Fibroblast of mammary gland (primary cell): Measurements from ENCODE around the gene BARD1.
"Not testable (repeated sequence)": the region's sequence is repeated elsewhere in the genome, so short reads cannot be mapped to it uniquely, and the experiment has no call there.

Source experiments
- DNase-seq: peaks from one replicate; pipeline ENCODE4 v3.0.0-alpha.2; 2010; ENCODE audit warnings: low read depth
- H3K4me3 ChIP-seq: 2 replicates; pipeline ENCODE4 v1.5.1; 2011; ENCODE audit warnings: low read depth, mild to moderate bottlenecking, low read length, moderate library complexity; ENCODE audit not compliant: control insufficient read depth
- CTCF ChIP-seq: conservative IDR thresholded peaks from 2 replicates; pipeline ENCODE4 v1.5.1; 2011; ENCODE audit warnings: low read depth, low read length, inconsistent platforms; ENCODE audit not compliant: control insufficient read depth, insufficient read depth

BARD1 gene

DNA sequence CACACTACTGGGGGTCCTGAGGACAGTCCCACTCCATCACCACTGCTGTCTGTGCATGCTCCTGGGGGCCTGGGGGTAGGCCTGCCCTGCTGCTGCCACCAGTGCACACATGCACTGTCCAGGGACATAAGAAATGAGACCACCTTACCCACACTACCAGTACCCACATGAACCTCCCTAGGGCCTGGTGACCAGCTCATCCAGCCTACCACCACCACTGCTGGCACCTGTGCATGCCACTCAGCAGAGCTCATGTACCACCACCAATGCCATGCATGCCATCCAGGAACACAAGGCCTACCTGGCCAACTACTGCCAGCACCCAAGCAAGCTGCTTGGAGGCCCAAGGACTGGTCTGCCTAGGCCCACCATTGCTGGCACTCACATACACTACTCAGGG, 112.8 kb downstream of the BARD1 start:
- no peak overlapping the region for H3K4me3 ChIP-seq
- no peak for DNase-seq
- no peak for TF ChIP-seq CTCF

- no peak for DNase-seq
- TF ChIP-seq CTCF: no peak
- no peak overlapping the region for H3K4me3 ChIP-seq
Measured at GRCh38 chr2:214695789-214696188, 113.7 kb downstream of the BARD1 start.

GRCh38 chr2:214683557-214683956, 125.9 kb downstream of the BARD1 start:
- not testable (repeated sequence) for DNase-seq, H3K4me3 ChIP-seq

DNA sequence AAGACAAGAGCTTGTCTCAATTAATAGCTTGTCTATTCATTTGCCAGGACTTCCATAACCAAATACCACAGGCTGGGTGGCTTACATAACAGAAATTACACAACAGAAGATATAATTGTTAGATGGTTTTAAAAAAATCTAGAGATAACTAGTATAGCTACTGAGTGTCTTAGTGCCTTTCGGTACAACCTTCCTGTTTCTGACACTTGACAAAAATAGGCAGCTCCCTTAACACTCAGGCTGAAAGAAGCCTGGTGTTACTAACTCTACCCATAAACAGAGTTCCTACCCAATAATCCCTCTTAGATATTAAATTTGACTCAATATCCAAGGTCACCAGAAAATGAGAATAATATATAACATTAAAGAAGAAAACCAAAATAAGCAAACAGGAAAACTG, 129.7 kb downstream of the BARD1 start:
- TF ChIP-seq CTCF: no peak
- no peak overlapping the region for H3K4me3 ChIP-seq
- no peak for DNase-seq

- no peak overlapping the region for H3K4me3 ChIP-seq
- TF ChIP-seq CTCF: no peak
- no peak for DNase-seq
Measured at GRCh38 chr2:214676421-214677089, 132.9 kb downstream of the BARD1 start.
